ENCODE results near the gene TBC1D17.

DNA sequence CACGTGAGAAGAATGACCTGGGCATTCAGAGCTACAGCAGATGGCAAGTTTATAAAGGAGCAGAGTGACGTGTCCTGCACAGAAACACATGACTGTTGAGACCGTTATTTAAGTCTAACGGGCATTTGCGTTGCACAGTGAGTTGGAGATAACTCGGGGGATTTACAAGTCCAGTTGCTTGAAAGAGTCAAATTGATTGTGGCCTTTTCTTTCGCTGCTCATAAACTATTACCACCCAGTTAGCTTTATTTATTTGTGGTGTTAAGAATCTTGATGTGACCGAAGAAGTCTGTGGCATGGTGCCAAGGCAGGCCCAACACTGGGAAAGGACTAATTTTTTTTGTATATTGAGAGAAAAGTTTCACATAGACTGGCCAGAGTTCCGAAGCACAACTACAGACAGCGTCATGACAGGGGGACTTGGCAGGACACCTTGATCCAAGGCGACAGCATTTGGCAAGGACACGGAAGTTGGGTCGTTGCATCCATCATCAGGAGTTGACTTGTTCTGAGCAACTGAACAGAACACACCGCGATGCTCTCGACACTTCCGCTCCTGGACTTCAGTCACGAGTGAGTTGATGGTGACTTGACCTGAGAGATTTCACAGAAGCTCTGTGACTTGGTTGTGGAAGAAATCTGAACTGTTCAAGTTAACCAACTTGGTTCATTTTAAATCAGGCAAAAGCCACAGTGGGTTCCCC is 38.5 kb upstream of the TBC1D17 start:
- TF ChIP-seq, protein P1, sequence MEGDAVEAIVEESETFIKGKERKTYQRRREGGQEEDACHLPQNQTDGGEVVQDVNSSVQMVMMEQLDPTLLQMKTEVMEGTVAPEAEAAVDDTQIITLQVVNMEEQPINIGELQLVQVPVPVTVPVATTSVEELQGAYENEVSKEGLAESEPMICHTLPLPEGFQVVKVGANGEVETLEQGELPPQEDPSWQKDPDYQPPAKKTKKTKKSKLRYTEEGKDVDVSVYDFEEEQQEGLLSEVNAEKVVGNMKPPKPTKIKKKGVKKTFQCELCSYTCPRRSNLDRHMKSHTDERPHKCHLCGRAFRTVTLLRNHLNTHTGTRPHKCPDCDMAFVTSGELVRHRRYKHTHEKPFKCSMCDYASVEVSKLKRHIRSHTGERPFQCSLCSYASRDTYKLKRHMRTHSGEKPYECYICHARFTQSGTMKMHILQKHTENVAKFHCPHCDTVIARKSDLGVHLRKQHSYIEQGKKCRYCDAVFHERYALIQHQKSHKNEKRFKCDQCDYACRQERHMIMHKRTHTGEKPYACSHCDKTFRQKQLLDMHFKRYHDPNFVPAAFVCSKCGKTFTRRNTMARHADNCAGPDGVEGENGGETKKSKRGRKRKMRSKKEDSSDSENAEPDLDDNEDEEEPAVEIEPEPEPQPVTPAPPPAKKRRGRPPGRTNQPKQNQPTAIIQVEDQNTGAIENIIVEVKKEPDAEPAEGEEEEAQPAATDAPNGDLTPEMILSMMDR (conservative IDR thresholded peaks at IDR 0.05; ENCODE audit: low read depth, low read length), result no peak
- TF ChIP-seq EZH2 (IDR thresholded peaks at IDR 0.05; ENCODE audit: low read length, unreplicated experiment) (no peak), EZH2phosphoT487 (IDR thresholded peaks at IDR 0.05; ENCODE audit: borderline replicate concordance, low read length) (no peak)

Measured in PC-3 (cell line).